Keratinocyte (primary cell): ENCODE measurements around the gene RAN.

Source experiments
- CTCF ChIP-seq, 3 experiments: IDR thresholded peaks in 1 of 3; conservative IDR thresholded peaks in 1 of 3; optimal IDR thresholded peaks in 1 of 3; 2 replicates in 2 of 3; 3 replicates in 1 of 3; pipeline versions ENCODE3 to v1.5.1; 2011; ENCODE audit warnings: low read length in 3 of 3, mild to moderate bottlenecking in 3 of 3, moderate library complexity in 2 of 3, control low read depth in 1 of 3, inconsistent platforms in 1 of 3; ENCODE audit not compliant: insufficient read depth in 2 of 3; ENCODE audit errors: extremely low read depth in 1 of 3
- EZH2 ChIP-seq: IDR thresholded peaks from one replicate; pipeline ENCODE4 v1.6.1; 2012; ENCODE audit warnings: inconsistent platforms, mild to moderate bottlenecking, low read length, moderate library complexity

- TF ChIP-seq CTCF (optimal IDR thresholded peaks at IDR 0.05 in 1 of 3, IDR thresholded peaks at IDR 0.05 in 1 of 3, conservative IDR thresholded peaks at IDR 0.05 in 1 of 3; ENCODE audit: extremely low read depth in 1 of 3, insufficient read depth in 2 of 3, low read length in 3 of 3) (no peak), EZH2 (no peak)
Measured at GRCh38 chr12:130922511-130922953, 50.7 kb downstream of the RAN start.
